A549 (cell line): Measurements from ENCODE around the gene CFAP410.

Source experiments
- HOXA7 ChIP-seq: fragments of 250-450 bp; sonication (Bioruptor Pico); IDR thresholded peaks from 2 replicates; pipeline ENCODE4 v1.5.0; 2020; ENCODE audit warnings: mild to moderate bottlenecking, moderate library complexity
- KDM1A ChIP-seq: fragments of 200-600 bp; sonication (generic); IDR thresholded peaks from 2 replicates; pipeline ENCODE4 v1.6.1; 2016; ENCODE audit warnings: low read depth, mild to moderate bottlenecking
- MAFK ChIP-seq: fragments of 450-650 bp; IDR thresholded peaks from 2 replicates; pipeline ENCODE4 v1.6.1; 2014; ENCODE audit not compliant: partially characterized antibody
- MAX ChIP-seq: IDR thresholded peaks from 2 replicates; pipeline ENCODE4 v1.6.1; 2012
- MAZ ChIP-seq: fragments of 150-350 bp; IDR thresholded peaks from 2 replicates; pipeline ENCODE4 v1.6.1; 2014; ENCODE audit warnings: antibody characterized with exemption, low read depth, low read length, borderline replicate concordance
- MYC ChIP-seq: IDR thresholded peaks from 2 replicates; pipeline ENCODE4 v1.6.1; 2012; ENCODE audit warnings: mild to moderate bottlenecking, inconsistent platforms, low read length, improper control_type of control experiment, borderline replicate concordance
- POLR2A ChIP-seq: IDR thresholded peaks from 2 replicates; pipeline ENCODE4 v1.6.1; 2012; ENCODE audit warnings: mild to moderate bottlenecking, low read length
- POLR2AphosphoS2 ChIP-seq: conservative IDR thresholded peaks from 2 replicates; pipeline ENCODE4 v1.6.1; 2012; ENCODE audit warnings: low read length, improper control_type of control experiment, inconsistent platforms
- RAD21 ChIP-seq, 2 experiments: fragments of >200 bp in 1 of 2; sonication (Bioruptor Twin) in 1 of 2; formaldehyde crosslinking in 1 of 2; IDR thresholded peaks in 1 of 2; conservative IDR thresholded peaks in 1 of 2; 2 replicates in 1 of 2; 3 replicates in 1 of 2; pipeline ENCODE4 v1.6.1; 2012 to 2018; ENCODE audit warnings: inconsistent platforms in 1 of 2
- REST ChIP-seq: fragments of 200-600 bp; sonication (generic); IDR thresholded peaks from 2 replicates; pipeline ENCODE4 v1.6.1; 2016; ENCODE audit warnings: antibody characterized with exemption, mild to moderate bottlenecking, moderate library complexity
- RFX5 ChIP-seq: fragments of 450-650 bp; IDR thresholded peaks from 2 replicates; pipeline ENCODE4 v1.7.1; 2014; ENCODE audit warnings: antibody characterized with exemption, mild to moderate bottlenecking, moderate library complexity
- TF ChIP-seq, protein P1 (sequence below): fragments of >200 bp; sonication (Bioruptor Twin); formaldehyde crosslinking; IDR thresholded peaks from 3 replicates; pipeline ENCODE4 v1.5.1; 2016
- TF ChIP-seq, protein P2 (sequence below): fragments of 150-350 bp; IDR thresholded peaks from 2 replicates; pipeline ENCODE4 v1.6.1; 2014; ENCODE audit warnings: low read depth, mild to moderate bottlenecking, low read length

- TF ChIP-seq POLR2AphosphoS2 (no peak), MAFK (no peak), POLR2A (no peak), KDM1A (no peak), MYC (no peak), MAZ (no peak), RFX5 (no peak), RAD21 (conservative IDR thresholded peaks at IDR 0.05 in 1 of 2, IDR thresholded peaks at IDR 0.05 in 1 of 2) (no peak), MAX (no peak), HOXA7 (CRISPR knock-in tag) (no peak), REST (no peak)
- TF ChIP-seq, protein P1, sequence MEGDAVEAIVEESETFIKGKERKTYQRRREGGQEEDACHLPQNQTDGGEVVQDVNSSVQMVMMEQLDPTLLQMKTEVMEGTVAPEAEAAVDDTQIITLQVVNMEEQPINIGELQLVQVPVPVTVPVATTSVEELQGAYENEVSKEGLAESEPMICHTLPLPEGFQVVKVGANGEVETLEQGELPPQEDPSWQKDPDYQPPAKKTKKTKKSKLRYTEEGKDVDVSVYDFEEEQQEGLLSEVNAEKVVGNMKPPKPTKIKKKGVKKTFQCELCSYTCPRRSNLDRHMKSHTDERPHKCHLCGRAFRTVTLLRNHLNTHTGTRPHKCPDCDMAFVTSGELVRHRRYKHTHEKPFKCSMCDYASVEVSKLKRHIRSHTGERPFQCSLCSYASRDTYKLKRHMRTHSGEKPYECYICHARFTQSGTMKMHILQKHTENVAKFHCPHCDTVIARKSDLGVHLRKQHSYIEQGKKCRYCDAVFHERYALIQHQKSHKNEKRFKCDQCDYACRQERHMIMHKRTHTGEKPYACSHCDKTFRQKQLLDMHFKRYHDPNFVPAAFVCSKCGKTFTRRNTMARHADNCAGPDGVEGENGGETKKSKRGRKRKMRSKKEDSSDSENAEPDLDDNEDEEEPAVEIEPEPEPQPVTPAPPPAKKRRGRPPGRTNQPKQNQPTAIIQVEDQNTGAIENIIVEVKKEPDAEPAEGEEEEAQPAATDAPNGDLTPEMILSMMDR: no peak
- TF ChIP-seq, protein P2, sequence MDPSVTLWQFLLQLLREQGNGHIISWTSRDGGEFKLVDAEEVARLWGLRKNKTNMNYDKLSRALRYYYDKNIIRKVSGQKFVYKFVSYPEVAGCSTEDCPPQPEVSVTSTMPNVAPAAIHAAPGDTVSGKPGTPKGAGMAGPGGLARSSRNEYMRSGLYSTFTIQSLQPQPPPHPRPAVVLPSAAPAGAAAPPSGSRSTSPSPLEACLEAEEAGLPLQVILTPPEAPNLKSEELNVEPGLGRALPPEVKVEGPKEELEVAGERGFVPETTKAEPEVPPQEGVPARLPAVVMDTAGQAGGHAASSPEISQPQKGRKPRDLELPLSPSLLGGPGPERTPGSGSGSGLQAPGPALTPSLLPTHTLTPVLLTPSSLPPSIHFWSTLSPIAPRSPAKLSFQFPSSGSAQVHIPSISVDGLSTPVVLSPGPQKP: no peak
These were observed 9.7 kb upstream of the CFAP410 start for GRCh38 chr21:44348861-44349260.
